IMR-90 (cell line): ENCODE results near the gene ABHD17B. TPM values are rescaled to one million over a fixed set of nuclear protein-coding genes. Genes with fewer than 3 reads are reported as not detected.

ENCODE experiments used
- ATAC-seq: fragments of 200-7000 bp; cut with Tn5 transposase; 2 replicates; pipeline ENCODE4 v1.9.1; 2020; ENCODE audit warnings: low read depth, mild to moderate bottlenecking, moderate library complexity
- BruUV-seq: library from RNA; stranded (reverse); fragments of 400-500 nt; replicated peaks from 2 replicates; lab custom pipeline; 2021; lab: Mats Ljungman, UMichigan
- CTCF ChIA-PET: fragments of 300-600 bp; formaldehyde crosslinking; extraction: SDS; loops from one replicate; lab custom pipeline; 2021; ENCODE audit warnings: antibody characterized with exemption; lab: Yijun Ruan, JAX
- POLR2A ChIA-PET: fragments of 300-600 bp; sonication (Branson Sonifier 250); formaldehyde crosslinking; loops from one replicate; lab custom pipeline; 2022; ENCODE audit warnings: antibody characterized with exemption; ENCODE audit not compliant: unreplicated experiment; lab: Charles Lee
- DNase-seq: peaks from one replicate; pipeline ENCODE4 v3.0.0; 2013
- H2AFZ ChIP-seq: replicated peaks from 2 replicates; pipeline ENCODE3; 2013; ENCODE audit warnings: low read length, mild to moderate bottlenecking; ENCODE audit not compliant: poor library complexity
- H2AK5ac ChIP-seq: 2 replicates; pipeline ENCODE4 v1.6.1; 2013; ENCODE audit warnings: low read depth, low read length, inconsistent platforms
- H2AK9ac ChIP-seq: replicated peaks from 2 replicates; pipeline ENCODE3; 2013; ENCODE audit warnings: mild to moderate bottlenecking, low read depth, low read length, moderate library complexity; ENCODE audit not compliant: poor library complexity
- H2BK120ac ChIP-seq: 2 replicates; pipeline ENCODE4 v1.6.1; 2013; ENCODE audit warnings: low read depth, low read length, inconsistent platforms
- H2BK15ac ChIP-seq: 3 replicates; pipeline ENCODE4 v1.6.1; 2013; ENCODE audit warnings: low read depth, low read length, inconsistent platforms
- H2BK20ac ChIP-seq: 2 replicates; pipeline ENCODE4 v1.6.1; 2013; ENCODE audit warnings: low read depth, mild to moderate bottlenecking, inconsistent platforms, low read length, moderate library complexity
- H2BK5ac ChIP-seq: 2 replicates; pipeline ENCODE4 v1.6.1; 2013; ENCODE audit warnings: mild to moderate bottlenecking, low read depth, low read length, inconsistent platforms; ENCODE audit not compliant: poor library complexity, severe bottlenecking
- H3K14ac ChIP-seq: replicated peaks from 2 replicates; pipeline ENCODE4 v1.6.1; 2013; ENCODE audit warnings: low read depth, low read length, inconsistent platforms
- H3K18ac ChIP-seq: 2 replicates; pipeline ENCODE4 v1.6.1; 2013; ENCODE audit warnings: low read depth, low read length, control low read depth
- H3K23ac ChIP-seq: 2 replicates; pipeline ENCODE4 v1.6.1; 2013; ENCODE audit warnings: low read depth, low read length, inconsistent platforms
- H3K27ac ChIP-seq: 2 replicates; pipeline ENCODE4 v1.5.1; 2013; ENCODE audit warnings: mild to moderate bottlenecking, control low read depth, low read length; ENCODE audit not compliant: insufficient read depth
- H3K27me3 ChIP-seq: 2 replicates; pipeline ENCODE4 v1.6.1; 2013; ENCODE audit warnings: low read length; ENCODE audit not compliant: control insufficient read depth, insufficient read depth
- H3K36me3 ChIP-seq: 2 replicates; pipeline ENCODE4 v1.6.1; 2013; ENCODE audit warnings: low read length, mixed read lengths; ENCODE audit not compliant: control insufficient read depth, insufficient read depth
- H3K4ac ChIP-seq: 2 replicates; pipeline ENCODE4 v1.6.1; 2013; ENCODE audit warnings: low read depth, low read length, inconsistent platforms
- H3K4me1 ChIP-seq: 2 replicates; pipeline ENCODE4 v1.6.1; 2013; ENCODE audit warnings: low read length, mixed read lengths; ENCODE audit not compliant: control insufficient read depth, insufficient read depth
- H3K4me2 ChIP-seq: 2 replicates; pipeline ENCODE4 v1.6.1; 2013; ENCODE audit warnings: low read depth, mild to moderate bottlenecking, control low read depth, low read length, moderate library complexity
- H3K4me3 ChIP-seq: 2 replicates; pipeline ENCODE4 v1.5.1; 2013; ENCODE audit warnings: low read depth, mild to moderate bottlenecking, control low read depth, low read length, moderate library complexity; ENCODE audit not compliant: insufficient read depth
- H3K56ac ChIP-seq: 2 replicates; pipeline ENCODE4 v1.6.1; 2013; ENCODE audit warnings: low read length, inconsistent platforms; ENCODE audit not compliant: insufficient read depth; ENCODE audit errors: extremely low read depth
- H3K79me1 ChIP-seq, 2 experiments: 2 replicates each; pipeline ENCODE4 v1.6.1; 2013; ENCODE audit warnings: low read length in 2 of 2, inconsistent platforms in 1 of 2, low read depth in 1 of 2
- H3K9ac ChIP-seq: 2 replicates; pipeline ENCODE4 v1.6.1; 2013; ENCODE audit warnings: low read depth, low read length, control low read depth
- H3K9me1 ChIP-seq: 2 replicates; pipeline ENCODE4 v1.6.1; 2013; ENCODE audit warnings: low read length, inconsistent platforms; ENCODE audit not compliant: insufficient read depth
- H3K9me3 ChIP-seq: 2 replicates; pipeline ENCODE4 v1.6.1; 2013; ENCODE audit warnings: low read length; ENCODE audit not compliant: control insufficient read depth, insufficient read depth
- H4K20me1 ChIP-seq: 2 replicates; pipeline ENCODE4 v1.6.1; 2013; ENCODE audit warnings: low read length, inconsistent platforms; ENCODE audit not compliant: insufficient read depth
- H4K5ac ChIP-seq: 2 replicates; pipeline ENCODE4 v1.6.1; 2013; ENCODE audit warnings: mild to moderate bottlenecking, low read depth, low read length, control low read depth
- H4K8ac ChIP-seq, 2 experiments: 2 replicates each; pipeline ENCODE4 v1.6.1; 2013; ENCODE audit warnings: low read depth in 2 of 2, low read length in 2 of 2, control low read depth in 1 of 2, inconsistent platforms in 1 of 2
- H4K91ac ChIP-seq: 2 replicates; pipeline ENCODE4 v1.6.1; 2013; ENCODE audit warnings: low read depth, low read length, inconsistent platforms; ENCODE audit not compliant: insufficient read depth
- BHLHE40 ChIP-seq: fragments of 150-350 bp; IDR thresholded peaks from 2 replicates; pipeline ENCODE4 v1.6.1; 2016; ENCODE audit warnings: mild to moderate bottlenecking, low read depth, low read length
- CEBPB ChIP-seq: IDR thresholded peaks from 2 replicates; pipeline ENCODE4 v1.6.1; 2012; ENCODE audit warnings: low read depth, low read length, improper control_type of control experiment
- CHD1 ChIP-seq: IDR thresholded peaks from 2 replicates; pipeline ENCODE4 v1.6.1; 2012; ENCODE audit warnings: low read depth, low read length, improper control_type of control experiment
- CTCF ChIP-seq: conservative IDR thresholded peaks from 2 replicates; pipeline ENCODE4 v1.5.1; 2012; ENCODE audit warnings: mild to moderate bottlenecking, low read depth, low read length, improper control_type of control experiment
- FOS ChIP-seq: fragments of 150-350 bp; IDR thresholded peaks from 2 replicates; pipeline ENCODE4 v1.6.1; 2016; ENCODE audit warnings: low read depth, low read length
- MAFK ChIP-seq: IDR thresholded peaks from 2 replicates; pipeline ENCODE4 v1.6.1; 2012; ENCODE audit warnings: low read depth, low read length, improper control_type of control experiment
- MAZ ChIP-seq: IDR thresholded peaks from 2 replicates; pipeline ENCODE4 v1.6.1; 2012; ENCODE audit warnings: low read depth, mild to moderate bottlenecking, low read length, improper control_type of control experiment, moderate library complexity, borderline replicate concordance
- MXI1 ChIP-seq: IDR thresholded peaks from 2 replicates; pipeline ENCODE4 v1.6.1; 2012; ENCODE audit warnings: low read depth, mild to moderate bottlenecking, low read length, moderate library complexity, borderline replicate concordance
- NFE2L2 ChIP-seq: fragments of 150-350 bp; IDR thresholded peaks from 2 replicates; pipeline ENCODE4 v1.6.1; 2016; ENCODE audit warnings: low read depth, mild to moderate bottlenecking, low read length
- RAD21 ChIP-seq: IDR thresholded peaks from 2 replicates; pipeline ENCODE4 v1.6.1; 2012; ENCODE audit warnings: low read length, improper control_type of control experiment
- RCOR1 ChIP-seq: IDR thresholded peaks from 2 replicates; pipeline ENCODE4 v1.6.1; 2012; ENCODE audit warnings: mild to moderate bottlenecking, low read length, improper control_type of control experiment; ENCODE audit not compliant: insufficient replicate concordance
- RFX5 ChIP-seq: IDR thresholded peaks from 2 replicates; pipeline ENCODE4 v1.8.0; 2012; ENCODE audit warnings: low read depth, mild to moderate bottlenecking, low read length, moderate library complexity
- USF2 ChIP-seq: fragments of 150-350 bp; IDR thresholded peaks from 2 replicates; pipeline ENCODE4 v1.6.1; 2017; ENCODE audit warnings: mild to moderate bottlenecking, antibody characterized with exemption, low read length, low read depth
- WGBS, 2 experiments: methylation state at CpG; one replicate each; pipeline versions ENCODE4 v1.1.5 to v1.1.7; 2013; ENCODE audit warnings: missing lambda C conversion rate in 2 of 2; ENCODE audit not compliant: insufficient read length in 1 of 2; ENCODE audit errors: extremely low coverage in 2 of 2; 5-methylcytosine and 5-hydroxymethylcytosine counted together
- dilution Hi-C: fragments of 300-500 bp; cut with HindIII; formaldehyde crosslinking; loops from one replicate; pipeline ENCODE4 v1.14.3; 2018; ENCODE audit warnings: low sequenced_read_pairs; ENCODE audit not compliant: unreplicated experiment
- in situ Hi-C: fragments of 300-500 bp; cut with MboI; formaldehyde crosslinking; loops from 3 replicates; pipeline ENCODE4 v1.14.3; 2019; ENCODE audit warnings: low sequenced_read_pairs, inconsistent platforms, mixed read lengths
- intact Hi-C: fragments of 100-400 bp; cut with micrococcal nuclease; formaldehyde crosslinking; loops from 2 replicates; pipeline ENCODE4 v1.10.0; 2022
- polyA plus RNA-seq, 3 experiments: library from polyadenylated mRNA; depleted of rRNA; stranded (reverse); fragments of >200 nt; gene quantifications; 2 replicates each; pipeline ENCODE4 v1.2.3, GENCODE V29; 2012; ENCODE audit warnings: low replicate concordance in 1 of 3
- total RNA-seq: library from RNA; depleted of rRNA; stranded (reverse); fragments of >200 nt; gene quantifications from 2 replicates; pipeline ENCODE4 v1.2.3, GENCODE V29; 2012

The ABHD17B gene
- total and polyA plus RNA-seq, 2 of the 4 experiments (the other 2 are of a cell fraction): 7.5 to 16.8 TPM

- no peak for TF ChIP-seq CTCF
- no peak for TF ChIP-seq CEBPB
- TF ChIP-seq CHD1: no peak
Observed at GRCh38 chr9:71876829-71877228, 34.2 kb downstream of the ABHD17B start (continued).

DNA sequence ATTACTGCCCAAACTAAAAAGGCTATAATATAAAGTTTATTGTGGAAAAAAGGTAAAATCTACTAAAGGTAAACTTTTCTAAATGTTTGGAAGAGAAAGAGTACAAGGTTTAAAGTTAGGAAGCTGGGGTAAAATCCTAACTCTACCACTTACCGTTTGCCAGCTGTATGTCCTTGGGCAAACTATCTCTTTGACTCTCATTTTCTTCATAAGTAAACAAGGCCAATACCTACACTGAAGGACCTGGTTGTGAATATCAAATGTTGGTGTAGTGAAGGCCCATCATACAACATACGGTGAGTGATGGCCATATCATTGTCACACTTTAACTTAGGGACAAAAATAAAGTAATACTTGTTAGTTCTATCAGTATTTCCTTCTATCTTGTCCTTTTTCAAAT lies 34.9 kb downstream of the ABHD17B start:
- Histone ChIP-seq H3K4me3 (no peak overlapping the region), H3K9me3 (peaks cover 5% of the 10 kb centered on the region), H3K36me3 (0 out of 2 replicates have a peak, but pooled peaks cover 2% of the 10 kb centered on the region), H2BK5ac (no peak overlapping the region), H3K79me1 (peaks cover 7 to 11% of the 10 kb centered on the region in 2 experiments; a peak in 3 of 4 replicates), H4K91ac (no peak overlapping the region), H3K14ac (no peak overlapping the region), H4K5ac (no peak overlapping the region), H3K4ac (no peak overlapping the region), H3K27ac (no peak overlapping the region), H3K27me3 (no peaks in the 10 kb centered on the region), H3K4me1 (no peaks in the 10 kb centered on the region), H4K20me1 (0 out of 2 replicates have a peak, but pooled peaks cover 3% of the 10 kb centered on the region), H3K9me1 (no peaks in the 10 kb centered on the region; the same call in 1 of the 2 replicates), H3K4me2 (no peak overlapping the region), H3K56ac (no peak overlapping the region), H2AK9ac (no peak overlapping the region), H3K9ac (no peak overlapping the region), H3K18ac (no peak overlapping the region), H2BK20ac (no peak overlapping the region), H2BK15ac (no peak overlapping the region), H2AFZ (no peak overlapping the region), H2BK120ac (no peak overlapping the region), H2AK5ac (no peak overlapping the region), H3K23ac (no peak overlapping the region), H4K8ac (no peak overlapping the region)
- dilution Hi-C loops: no loop called here
- POLR2A ChIA-PET: no interaction called here
- CTCF ChIA-PET: interaction anchor here (0.6 to 1.0 kb wide), 2 partner anchors 10 to 1188 kb away, joined by 3 read pairs; no protein-coding TSS in a partner anchor
- no peak for ATAC-seq
- no peak for DNase-seq
- in situ Hi-C loops: no loop called here
- no CpG with 5 or more reads among the region's 2 CpGs for WGBS, 2 experiments
- intact Hi-C loops: no loop called here
- BruUV-seq: no TSS peak
- TF ChIP-seq RFX5: no peak
- TF ChIP-seq MXI1: no peak
- TF ChIP-seq CTCF: no peak
- no peak for TF ChIP-seq BHLHE40
- no peak for TF ChIP-seq RAD21
- no peak for TF ChIP-seq MAZ
- TF ChIP-seq CHD1: no peak
- no peak for TF ChIP-seq NFE2L2
- TF ChIP-seq FOS: no peak
- no peak for TF ChIP-seq RCOR1
- TF ChIP-seq USF2: no peak
- TF ChIP-seq MAFK: no peak
